Measurements from ENCODE around the gene TPPP.

The TPPP gene

DNA sequence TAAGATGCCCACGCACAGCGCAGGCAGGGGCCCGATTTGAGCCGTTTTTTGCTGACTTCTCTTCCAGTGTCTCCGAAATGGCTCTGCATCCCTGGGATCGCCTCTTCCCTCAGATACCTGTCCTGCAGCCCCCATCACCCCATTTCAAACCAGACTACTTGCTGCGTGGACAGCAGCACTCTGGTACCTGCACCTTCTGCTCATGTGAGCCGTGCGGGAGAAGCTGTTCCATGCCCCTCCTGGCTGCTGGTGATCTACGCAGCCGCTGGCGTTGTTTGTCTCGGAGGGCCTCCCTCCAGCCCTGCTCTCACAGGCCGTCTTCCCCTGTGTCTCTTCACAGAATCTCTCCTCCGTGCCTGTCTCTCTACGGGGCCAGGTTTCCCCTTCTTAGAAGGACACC is 67.6 kb downstream of the TPPP start:
- no peak for TF ChIP-seq CTCF (IDR thresholded peaks at IDR 0.05; ENCODE audit: low read depth, low read length)

GRCh38 chr5:624951-625230 is 68.3 kb downstream of the TPPP start:
- TF ChIP-seq CTCF (IDR thresholded peaks at IDR 0.05; ENCODE audit: low read depth, low read length), result no peak
- H3K4me3 ChIP-seq (ENCODE audit: low read depth, low read length), result no peak overlapping the region

More for the DNA sequence above, 67.6 kb downstream of the TPPP start:
- no peak overlapping the region for H3K4me3 ChIP-seq (ENCODE audit: low read depth, low read length)

GRCh38 chr5:624118-624950 is 68.8 kb downstream of the TPPP start:
- no peak overlapping the region for H3K4me3 ChIP-seq (ENCODE audit: low read depth, low read length)
- TF ChIP-seq CTCF (IDR thresholded peaks at IDR 0.05; ENCODE audit: low read depth, low read length), result no peak

GRCh38 chr5:623531-623930 is 69.6 kb downstream of the TPPP start:
- no peak for TF ChIP-seq CTCF (IDR thresholded peaks at IDR 0.05; ENCODE audit: low read depth, low read length)
- no peak overlapping the region for H3K4me3 ChIP-seq (ENCODE audit: low read depth, low read length)

GRCh38 chr5:622946-623522 is 70.1 kb downstream of the TPPP start:
- no peak overlapping the region for H3K4me3 ChIP-seq (ENCODE audit: low read depth, low read length)
- TF ChIP-seq CTCF (IDR thresholded peaks at IDR 0.05; ENCODE audit: low read depth, low read length), result no peak

- no peak overlapping the region for H3K4me3 ChIP-seq (ENCODE audit: low read depth, low read length)
- no peak for TF ChIP-seq CTCF (IDR thresholded peaks at IDR 0.05; ENCODE audit: low read depth, low read length)
Observed at GRCh38 chr5:622359-622758, 70.8 kb downstream of the TPPP start.

DNA sequence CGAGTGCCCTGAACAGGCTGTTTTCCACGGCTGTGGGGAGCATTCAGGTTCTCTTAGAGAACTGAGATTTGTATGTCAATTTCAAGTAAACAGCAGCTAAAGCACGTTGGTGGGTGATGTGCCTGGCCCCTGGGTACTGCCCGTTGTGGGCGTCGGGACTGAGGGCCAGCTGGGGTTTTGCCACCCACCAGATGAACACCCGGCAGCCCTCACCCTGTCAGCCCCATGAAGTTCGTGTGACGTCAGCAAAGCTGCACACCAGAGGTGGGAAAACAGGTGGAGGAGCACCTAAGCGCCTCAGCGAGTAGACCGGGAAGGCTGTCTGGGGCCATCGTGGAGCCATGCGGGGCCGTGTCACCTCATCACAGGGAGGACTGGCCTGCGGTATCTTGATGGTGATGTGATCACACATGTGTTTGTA is 71.8 kb downstream of the TPPP start:
- TF ChIP-seq CTCF (IDR thresholded peaks at IDR 0.05; ENCODE audit: low read depth, low read length), result no peak
- no peak overlapping the region for H3K4me3 ChIP-seq (ENCODE audit: low read depth, low read length)

All from WI38 (cell line).